Astrocyte (in vitro differentiated cells and primary cell): ENCODE measurements around the gene PI16.

Experiments
- EZH2 ChIP-seq: IDR thresholded peaks from 2 replicates; pipeline ENCODE4 v1.6.1; 2012; ENCODE audit warnings: mild to moderate bottlenecking, low read length, inconsistent platforms; ENCODE audit not compliant: insufficient read depth
- TF ChIP-seq, protein P1 (sequence below): IDR thresholded peaks from 2 replicates; pipeline ENCODE4 v1.5.1; 2011; ENCODE audit warnings: low read depth, mild to moderate bottlenecking, inconsistent platforms, low read length, moderate library complexity; ENCODE audit not compliant: insufficient read depth

DNA sequence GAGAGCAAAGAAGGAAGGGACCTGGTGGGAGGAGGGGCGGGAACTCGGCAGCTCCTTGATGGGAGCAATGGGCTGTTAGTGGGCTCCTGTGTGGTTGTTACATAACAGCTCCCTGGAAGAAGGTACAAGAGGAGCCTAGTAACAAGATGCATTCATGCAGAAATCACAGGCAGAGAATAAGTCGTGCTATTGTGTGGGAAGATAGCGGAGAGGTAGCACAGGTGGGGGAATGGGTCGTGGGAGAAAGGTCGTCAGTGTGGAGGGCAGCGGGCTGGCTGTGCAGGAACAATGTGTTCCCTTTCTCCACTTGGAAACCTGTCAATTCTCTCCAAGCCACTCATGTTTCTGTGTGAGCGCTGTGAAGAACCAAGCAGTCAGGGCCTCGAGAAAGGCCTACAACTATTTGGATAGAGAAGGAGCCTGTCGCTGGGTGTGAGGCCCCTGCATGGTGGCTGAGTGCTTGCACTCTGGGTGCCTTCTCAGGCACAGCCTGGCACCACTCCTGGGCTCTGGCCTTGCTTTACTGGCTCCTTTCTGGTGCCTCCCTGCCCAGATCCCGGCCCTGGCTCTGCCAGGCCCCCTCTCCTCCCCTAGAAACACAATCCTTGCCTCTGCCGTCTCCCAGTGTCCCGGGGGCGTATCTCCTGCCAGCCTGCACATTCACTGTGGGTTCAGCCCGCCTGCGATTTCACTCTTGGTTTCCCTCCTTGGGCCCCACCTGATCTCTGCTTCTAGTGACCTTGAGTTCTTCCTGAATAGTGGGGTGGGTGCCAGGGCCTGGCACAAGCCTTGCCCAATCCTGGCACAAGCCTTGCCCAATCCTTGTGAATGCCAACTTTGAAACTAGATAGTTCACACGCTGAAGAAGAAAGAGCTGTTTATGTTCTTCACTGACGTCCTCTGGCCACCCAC lies 43.5 kb downstream of the PI16 start:
- TF ChIP-seq, protein P1, sequence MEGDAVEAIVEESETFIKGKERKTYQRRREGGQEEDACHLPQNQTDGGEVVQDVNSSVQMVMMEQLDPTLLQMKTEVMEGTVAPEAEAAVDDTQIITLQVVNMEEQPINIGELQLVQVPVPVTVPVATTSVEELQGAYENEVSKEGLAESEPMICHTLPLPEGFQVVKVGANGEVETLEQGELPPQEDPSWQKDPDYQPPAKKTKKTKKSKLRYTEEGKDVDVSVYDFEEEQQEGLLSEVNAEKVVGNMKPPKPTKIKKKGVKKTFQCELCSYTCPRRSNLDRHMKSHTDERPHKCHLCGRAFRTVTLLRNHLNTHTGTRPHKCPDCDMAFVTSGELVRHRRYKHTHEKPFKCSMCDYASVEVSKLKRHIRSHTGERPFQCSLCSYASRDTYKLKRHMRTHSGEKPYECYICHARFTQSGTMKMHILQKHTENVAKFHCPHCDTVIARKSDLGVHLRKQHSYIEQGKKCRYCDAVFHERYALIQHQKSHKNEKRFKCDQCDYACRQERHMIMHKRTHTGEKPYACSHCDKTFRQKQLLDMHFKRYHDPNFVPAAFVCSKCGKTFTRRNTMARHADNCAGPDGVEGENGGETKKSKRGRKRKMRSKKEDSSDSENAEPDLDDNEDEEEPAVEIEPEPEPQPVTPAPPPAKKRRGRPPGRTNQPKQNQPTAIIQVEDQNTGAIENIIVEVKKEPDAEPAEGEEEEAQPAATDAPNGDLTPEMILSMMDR: no peak
- TF ChIP-seq EZH2: no peak
